Fibroblast of villous mesenchyme (primary cell): ENCODE results near the gene ATAT1. TPM values are rescaled to one million over a fixed set of nuclear protein-coding genes. Genes with fewer than 3 reads are reported as not detected.

ENCODE experiments used
- DNase-seq: peaks from one replicate; pipeline ENCODE4 v3.0.0-alpha.2; 2010; ENCODE audit warnings: low read depth
- H3K4me3 ChIP-seq: 2 replicates; pipeline ENCODE4 v1.5.1; 2011; ENCODE audit warnings: low read depth, mild to moderate bottlenecking, low read length
- total RNA-seq: library from RNA; depleted of rRNA; stranded (reverse); fragments of >200 nt; gene quantifications from 2 replicates; pipeline ENCODE4 v1.2.3, GENCODE V29; 2012
- TF ChIP-seq, protein P1 (sequence below): IDR thresholded peaks from 2 replicates; pipeline ENCODE4 v1.5.1; 2012; ENCODE audit warnings: low read depth, mild to moderate bottlenecking, low read length; ENCODE audit not compliant: insufficient read depth

The ATAT1 gene
- total RNA-seq, 1 donor = 5.2 TPM

DNA sequence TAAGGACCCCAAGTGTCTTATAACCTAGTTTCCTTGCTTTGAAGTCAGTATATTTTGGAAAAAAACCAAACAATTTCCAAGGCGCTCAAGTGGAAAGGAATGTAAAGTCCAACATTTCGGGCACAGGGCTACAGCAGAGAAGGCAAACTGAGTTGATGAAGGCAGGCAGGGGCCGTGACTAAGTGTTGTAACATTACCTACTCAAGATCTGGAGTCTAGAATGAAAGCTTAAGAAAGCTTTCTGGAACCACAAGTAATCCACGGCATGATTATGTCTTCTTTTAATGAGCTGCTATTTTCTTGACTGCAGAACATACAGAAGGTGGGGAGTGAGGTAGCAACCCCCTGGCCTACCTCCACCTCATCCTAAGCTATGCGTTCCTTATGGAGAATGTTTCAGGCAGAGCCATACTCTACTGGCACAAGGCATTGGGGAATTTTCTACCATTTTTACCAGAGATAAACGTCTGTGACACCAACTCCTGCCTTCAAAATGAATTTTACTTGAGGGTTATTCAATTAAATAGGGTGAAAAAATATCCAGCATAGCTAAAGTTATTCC, 13.9 kb upstream of the ATAT1 start:
- peak; percentile 58 for DNase-seq
- TF ChIP-seq, protein P1, sequence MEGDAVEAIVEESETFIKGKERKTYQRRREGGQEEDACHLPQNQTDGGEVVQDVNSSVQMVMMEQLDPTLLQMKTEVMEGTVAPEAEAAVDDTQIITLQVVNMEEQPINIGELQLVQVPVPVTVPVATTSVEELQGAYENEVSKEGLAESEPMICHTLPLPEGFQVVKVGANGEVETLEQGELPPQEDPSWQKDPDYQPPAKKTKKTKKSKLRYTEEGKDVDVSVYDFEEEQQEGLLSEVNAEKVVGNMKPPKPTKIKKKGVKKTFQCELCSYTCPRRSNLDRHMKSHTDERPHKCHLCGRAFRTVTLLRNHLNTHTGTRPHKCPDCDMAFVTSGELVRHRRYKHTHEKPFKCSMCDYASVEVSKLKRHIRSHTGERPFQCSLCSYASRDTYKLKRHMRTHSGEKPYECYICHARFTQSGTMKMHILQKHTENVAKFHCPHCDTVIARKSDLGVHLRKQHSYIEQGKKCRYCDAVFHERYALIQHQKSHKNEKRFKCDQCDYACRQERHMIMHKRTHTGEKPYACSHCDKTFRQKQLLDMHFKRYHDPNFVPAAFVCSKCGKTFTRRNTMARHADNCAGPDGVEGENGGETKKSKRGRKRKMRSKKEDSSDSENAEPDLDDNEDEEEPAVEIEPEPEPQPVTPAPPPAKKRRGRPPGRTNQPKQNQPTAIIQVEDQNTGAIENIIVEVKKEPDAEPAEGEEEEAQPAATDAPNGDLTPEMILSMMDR = no peak
- H3K4me3 ChIP-seq = no peak overlapping the region

DNA sequence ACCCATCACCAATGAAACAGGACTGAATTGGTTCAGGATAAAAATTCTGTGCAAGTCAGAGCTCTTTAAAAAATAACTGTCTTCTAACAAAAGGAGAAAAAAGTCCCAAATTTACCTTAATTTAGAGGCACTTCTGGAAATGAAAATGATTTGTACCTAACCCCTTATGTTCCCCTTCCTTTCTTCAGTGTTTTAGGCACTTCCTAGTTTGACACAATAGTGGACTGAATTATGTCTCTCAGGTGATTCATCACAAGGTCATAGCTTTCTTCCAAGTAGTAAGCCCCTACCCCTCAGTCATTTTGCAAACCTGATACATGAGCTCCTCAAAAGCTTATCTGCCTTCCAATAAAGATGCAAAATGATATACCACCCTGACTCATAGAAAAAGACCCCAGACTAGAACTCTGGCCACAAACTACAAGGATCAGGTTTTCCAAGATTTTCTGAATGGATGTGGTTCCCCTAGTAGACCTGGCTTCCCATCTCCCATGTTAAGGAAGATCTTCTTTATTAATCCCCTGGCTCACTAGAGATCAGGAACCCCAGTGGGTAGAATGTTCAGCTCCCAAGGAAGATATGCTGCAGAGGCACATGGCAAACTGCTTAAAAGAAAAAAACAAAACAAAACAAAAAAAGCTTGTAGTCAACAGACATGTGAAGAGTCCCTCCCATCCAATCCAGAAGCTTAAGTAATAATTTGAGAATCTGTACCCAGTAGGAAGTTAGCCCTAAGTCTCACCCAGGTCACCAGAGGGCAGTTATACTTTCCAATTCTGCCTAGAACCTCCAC, 13.2 kb upstream of the ATAT1 start:
- DNase-seq = peak; percentile 41
- no peak overlapping the region for H3K4me3 ChIP-seq
- TF ChIP-seq, protein P1 = no peak

DNA sequence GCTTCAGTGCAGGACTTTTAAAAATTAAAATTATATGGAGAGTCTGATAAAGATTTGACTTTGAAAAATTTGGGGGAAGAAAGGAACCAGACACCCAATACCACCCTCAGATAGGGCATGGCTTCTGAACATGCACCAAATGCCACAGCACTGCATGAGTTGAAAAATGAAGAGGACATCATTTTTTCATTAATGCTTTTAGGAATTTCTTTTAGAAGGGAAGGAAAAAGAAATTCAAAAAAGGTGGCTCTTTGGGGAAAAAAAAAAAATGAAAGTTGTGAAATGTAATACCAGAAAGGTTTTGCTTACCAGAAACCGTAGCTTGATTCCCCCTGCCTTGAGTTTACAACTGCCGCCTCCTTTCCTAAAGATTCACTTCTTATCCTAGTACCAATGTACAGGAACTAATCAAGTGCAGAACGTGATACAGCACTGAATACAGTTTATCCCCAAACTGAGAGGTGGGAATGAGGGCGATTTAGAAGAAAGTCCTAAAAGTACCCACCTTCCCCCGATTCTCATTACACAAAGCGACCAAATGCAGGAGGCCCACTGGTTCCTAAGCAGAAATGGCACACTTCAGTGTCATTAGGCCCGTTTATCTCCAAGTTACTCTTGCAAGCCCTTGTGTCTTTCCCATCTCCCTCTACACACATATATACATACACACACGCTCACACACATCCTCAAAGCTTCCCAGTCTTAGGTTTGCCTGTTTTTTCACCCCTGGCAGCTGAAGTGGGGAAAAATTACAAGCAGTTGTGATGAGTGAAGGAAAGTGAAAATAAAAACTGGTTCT, 12.4 kb upstream of the ATAT1 start:
- TF ChIP-seq, protein P1 = no peak
- peak; percentile 11 for DNase-seq
- H3K4me3 ChIP-seq = peak overlapping the region; percentile 98

DNA sequence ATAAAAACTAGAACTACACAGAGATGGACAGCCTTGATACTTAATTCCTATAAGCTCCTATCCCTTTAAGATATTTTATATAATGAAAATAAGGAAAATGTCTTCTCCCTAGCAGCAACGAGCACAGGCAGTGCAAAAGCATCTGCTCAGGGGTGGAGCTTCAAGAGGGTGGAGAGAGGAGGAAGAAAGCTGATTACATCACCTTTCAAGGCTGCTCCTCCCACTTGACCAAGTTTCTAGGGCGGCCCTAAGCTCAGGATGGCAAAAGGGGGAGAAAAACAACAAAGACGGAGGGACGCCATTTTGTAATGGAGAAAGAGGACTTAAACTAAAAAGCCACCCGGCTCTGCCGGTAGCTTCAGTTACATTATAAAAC, 11.8 kb upstream of the ATAT1 start:
- DNase-seq = peak; percentile 98
- H3K4me3 ChIP-seq = peak overlapping the region; percentile 98
- TF ChIP-seq, protein P1 = no peak

DNA sequence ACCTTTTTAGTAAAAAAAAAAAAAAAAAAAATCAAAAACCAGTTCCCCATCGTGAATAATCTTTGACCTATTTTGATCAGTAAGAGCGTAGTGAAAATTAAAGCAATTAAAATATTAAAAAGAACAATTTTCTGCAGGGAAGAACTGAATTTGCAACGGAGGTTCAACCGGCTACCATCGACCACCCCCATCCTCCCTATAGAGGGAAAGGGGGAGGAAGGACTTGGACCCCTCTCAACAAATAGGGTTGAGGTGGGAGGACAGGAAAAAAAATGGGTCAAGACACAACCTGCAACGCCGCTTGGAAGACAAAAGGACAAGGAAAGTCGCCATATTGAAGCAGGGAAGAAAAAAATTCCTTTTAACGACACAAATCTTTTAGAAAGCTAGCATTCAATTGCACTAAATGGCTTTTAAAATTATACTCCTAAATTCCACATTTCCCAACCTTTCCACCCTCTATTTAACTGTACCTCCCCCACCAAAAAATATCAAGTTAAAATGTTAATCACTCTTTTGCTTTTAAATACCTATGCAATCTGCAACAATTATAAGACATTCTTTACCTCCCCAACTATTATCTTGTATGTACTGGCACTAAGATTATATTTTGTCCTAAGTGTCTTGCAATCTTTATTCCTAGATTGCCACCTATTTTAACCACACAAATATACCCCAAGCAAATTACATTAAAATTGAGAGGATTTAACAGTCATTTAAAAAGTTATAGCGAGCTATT, 11.3 kb upstream of the ATAT1 start:
- H3K4me3 ChIP-seq = peak overlapping the region; percentile 98
- TF ChIP-seq, protein P1 = no peak
- DNase-seq = peak; percentile 89
